ENCODE results near the gene EGFL7.

The EGFL7 gene

DNA sequence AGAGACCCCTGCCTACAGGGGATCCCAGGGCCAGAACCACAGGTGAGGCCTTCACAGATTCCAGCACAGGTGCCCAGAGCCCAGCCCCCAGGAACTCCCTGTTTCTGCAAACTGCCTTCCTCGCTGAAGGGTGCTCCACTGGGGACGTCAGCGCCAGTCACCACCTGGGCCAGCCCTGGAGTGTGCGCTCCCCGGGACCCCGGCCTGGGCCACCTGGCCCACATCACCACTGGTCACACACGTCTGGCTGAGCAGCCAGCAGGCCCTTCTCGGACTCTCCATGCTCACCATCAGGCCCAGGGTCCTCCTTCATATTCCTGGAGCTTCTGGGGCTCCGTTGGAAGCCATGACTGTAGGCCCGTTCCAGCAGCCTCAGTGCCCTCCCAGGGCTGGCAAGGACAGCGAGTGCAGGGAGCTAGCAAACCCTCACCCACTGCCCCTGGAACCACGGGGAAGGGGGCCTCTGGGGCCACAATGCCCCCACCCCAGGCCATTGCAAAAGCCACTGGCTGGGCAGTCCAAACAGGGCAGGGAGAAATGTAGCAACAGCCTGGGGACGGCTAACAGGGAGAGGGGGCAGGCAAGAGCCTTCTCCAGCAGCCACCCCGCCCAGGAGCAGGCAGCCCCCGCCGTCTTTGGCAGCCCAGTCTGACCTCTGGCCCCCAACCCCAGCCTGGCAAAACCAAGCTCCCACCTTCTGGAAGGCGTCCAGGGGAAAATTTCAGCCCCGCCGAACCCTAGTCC lies 23.2 kb downstream of the EGFL7 start:
- no peak for DNase-seq (ENCODE audit: low read depth in 2 of 2)

DNA sequence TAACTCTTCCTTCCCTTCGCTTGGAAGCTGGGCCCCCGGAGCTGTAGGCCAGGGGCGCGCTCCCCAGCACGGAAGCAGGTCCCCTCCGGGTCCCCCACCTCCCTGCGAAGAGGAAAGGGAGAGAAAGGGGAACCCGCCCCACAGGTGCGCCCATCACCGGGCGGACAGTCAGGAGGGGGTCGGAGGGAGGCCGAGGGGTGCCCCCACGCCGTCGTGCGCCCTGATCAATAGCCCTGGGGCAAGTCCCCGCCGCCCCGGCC lies 23.7 kb downstream of the EGFL7 start:
- DNase-seq (ENCODE audit: low read depth in 2 of 2) = no peak

DNA sequence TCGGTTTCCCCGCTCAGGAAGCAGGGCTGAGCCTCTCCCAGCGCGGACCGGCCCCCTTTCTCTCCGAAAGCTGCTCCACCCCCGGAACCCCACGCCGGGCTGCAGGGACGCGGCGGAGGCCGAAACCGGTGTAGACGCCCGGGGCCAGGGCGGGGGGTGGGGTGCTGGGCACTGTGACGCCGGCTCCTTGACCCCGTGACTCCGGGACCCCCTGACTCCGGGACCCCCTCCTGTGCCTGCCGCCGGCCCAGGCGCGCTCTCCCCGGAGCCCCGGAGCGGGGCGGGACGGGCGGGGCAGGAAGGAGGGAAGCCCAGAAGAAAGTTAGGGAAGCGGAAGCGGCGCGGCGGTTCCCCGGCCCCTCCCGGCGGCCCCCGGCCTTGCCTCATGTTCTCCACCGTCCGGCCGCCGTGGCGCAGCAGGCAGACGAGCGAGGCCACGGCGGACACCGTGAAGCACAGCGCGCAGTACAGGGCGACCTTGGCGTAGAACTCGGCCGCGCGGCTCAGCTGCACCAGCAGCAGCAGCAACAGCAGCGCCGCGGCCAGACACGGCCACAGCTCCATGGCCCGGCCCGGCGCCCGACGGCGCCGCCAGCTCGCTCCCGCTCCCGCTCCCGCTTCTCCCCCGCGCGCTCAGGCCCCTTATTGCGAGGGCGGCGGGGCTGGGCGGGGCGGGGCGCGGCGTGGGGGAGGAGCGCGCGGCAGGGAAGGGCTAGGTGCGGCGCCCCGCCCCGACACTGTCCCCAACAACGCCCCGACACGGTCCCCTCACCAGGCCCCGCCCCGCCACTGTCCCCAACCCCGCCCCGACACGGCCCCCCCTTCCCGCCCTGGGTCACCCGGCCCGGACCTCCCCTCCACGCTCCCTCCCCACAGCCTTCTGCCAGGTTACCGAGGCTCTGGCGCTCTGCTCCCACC lies 24.3 kb downstream of the EGFL7 start, which contains the start of gene AGPAT2:
AGPAT2 (minus strand) TSS at position 664 of the 918 bp plus-strand sequence; CDS start at position 564, 100 bp downstream.
- DNase-seq (ENCODE audit: low read depth in 2 of 2) = peak; percentile 36 to 57

DNA sequence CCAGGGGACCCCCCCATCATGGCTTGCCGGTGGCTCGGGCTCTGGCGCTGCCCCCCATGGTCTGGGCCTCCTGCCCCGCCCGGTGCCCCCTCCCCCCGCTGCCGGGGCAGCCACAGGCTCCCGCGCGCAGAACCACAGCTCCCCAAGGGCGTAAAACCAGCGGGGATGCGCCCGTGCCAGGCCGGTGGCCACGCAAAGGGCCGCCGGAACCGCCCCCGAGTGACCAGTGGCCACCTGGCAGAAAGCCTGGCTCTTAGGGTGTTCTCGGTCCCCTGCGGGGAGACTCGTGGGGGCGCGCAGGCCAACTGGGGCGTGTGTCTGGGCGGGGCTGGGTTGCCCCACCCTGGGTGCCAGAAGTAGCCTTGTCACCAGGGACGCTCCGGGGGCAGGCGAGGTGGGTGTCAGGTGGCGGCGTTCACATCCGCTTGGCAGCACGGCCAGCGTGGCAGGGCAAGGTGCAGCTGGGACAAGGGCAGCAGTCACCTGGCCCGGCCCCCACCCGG lies 25.1 kb downstream of the EGFL7 start:
- DNase-seq (ENCODE audit: low read depth in 2 of 2) = no peak

DNA sequence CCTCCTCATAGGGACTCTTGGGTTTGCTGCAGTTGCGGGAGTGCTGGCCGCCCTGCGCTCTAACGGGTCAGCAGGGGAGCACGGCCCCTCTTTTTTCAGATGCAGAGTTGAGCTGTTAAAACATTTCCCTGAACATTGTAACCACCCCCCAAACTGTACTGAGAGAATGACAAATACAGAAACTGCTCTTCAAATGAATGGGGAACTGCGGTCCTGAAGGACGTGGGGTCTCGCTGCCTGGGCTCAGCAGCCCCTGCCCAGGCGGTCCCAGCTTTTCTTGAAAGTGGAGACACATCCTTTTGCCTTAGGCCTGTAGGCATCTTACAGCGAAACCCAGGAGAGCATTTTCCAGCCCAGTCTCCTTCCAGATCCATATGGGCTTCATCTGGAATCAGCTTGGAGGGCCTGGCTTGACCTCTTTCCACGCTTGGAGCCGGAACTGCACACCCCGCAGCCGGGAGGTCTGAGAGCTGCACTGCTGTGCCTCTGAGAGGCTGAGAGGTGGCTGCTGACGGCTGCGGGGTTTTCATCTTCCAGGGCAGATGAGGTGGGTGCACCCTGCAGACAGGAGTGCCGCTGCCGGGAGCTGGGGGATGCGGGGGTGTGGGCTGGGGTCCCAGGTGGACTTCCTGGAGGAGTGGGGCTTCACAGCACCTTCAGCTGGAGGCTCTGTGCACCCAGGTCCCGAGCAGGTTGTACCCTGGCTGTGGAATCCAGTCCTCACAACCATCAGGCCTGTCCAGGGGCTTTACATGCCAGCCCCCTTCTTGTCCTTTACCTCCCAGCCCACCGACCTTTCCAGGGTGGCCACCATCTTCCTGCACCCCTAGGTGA lies 25.8 kb downstream of the EGFL7 start:
- no peak for DNase-seq (ENCODE audit: low read depth in 2 of 2)

DNA sequence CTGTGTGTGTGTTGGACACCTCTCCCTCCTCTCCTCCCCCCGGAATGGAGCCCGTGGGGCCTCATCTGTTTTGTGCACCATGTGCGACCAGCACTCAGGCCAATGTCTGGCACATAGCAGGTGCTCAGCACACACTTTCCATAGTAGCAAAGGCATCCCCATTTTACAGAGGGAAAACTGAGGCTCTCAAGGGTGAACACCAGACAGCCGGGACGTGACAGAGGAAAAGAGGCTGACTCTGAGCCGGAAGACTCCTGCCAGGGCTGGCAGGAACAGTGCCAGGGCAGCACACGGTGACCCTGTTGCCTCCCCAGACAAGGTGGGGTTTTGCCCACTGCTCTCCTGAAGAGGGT lies 26.4 kb downstream of the EGFL7 start:
- no peak for DNase-seq (ENCODE audit: low read depth in 2 of 2)

DNA sequence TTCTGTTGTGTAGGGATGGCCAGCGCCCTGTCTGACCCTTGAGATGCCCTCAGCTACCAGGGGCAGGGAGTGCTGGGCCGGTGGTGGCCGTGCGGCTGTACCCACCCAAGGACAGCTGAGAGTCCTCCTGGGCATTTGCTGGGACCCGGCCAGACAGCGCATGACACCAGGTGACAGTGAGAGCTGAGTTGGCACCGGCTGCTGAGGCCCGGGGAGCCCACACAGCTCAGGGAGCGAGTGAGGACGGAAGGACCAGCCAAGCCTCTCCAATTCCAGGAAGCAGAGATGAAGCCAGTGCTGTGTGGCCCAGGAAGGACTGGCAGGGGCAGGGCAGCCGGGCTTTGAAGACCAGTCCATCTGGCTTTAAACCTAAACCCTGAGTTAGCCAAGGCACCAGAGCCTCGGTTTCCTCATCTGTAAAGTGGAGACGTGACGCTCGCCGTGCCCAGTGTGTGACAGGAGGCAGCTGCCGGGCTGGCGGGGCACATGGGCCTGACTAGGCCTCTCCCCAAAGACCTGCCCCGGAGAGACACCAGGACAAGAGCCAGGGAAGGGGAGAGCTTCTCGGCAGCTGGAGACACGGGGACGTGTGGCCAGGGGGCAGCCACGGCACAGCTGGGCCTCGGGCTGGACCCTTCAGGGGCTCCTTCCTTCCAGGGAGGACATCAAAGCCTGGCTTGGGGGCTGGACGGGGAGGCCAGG lies 27.5 kb downstream of the EGFL7 start:
- no peak for DNase-seq (ENCODE audit: low read depth in 2 of 2)

DNA sequence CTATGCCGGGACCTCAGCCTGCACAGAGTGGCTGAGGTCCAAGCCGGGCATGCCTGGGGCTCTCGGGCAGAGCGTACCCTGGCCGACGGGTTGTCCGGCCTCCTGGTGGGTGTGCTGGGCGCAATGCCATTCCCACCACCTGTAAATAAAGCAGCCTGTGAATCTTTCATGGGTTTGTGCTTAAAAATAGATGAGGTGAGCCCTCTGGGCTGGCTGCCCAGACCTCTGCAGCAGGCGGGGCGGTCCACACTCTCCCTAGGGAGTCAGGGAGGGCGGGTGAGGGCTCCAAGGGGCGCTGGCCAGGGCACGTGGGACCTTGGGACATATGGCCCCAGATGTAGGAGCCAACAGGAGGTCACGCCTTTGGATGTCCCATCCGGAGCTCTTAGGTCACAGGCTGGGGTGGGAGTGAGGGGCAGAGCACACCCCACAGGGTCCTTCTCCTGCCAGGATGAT lies 28.1 kb downstream of the EGFL7 start:
- no peak for DNase-seq (ENCODE audit: low read depth in 2 of 2)

DNA sequence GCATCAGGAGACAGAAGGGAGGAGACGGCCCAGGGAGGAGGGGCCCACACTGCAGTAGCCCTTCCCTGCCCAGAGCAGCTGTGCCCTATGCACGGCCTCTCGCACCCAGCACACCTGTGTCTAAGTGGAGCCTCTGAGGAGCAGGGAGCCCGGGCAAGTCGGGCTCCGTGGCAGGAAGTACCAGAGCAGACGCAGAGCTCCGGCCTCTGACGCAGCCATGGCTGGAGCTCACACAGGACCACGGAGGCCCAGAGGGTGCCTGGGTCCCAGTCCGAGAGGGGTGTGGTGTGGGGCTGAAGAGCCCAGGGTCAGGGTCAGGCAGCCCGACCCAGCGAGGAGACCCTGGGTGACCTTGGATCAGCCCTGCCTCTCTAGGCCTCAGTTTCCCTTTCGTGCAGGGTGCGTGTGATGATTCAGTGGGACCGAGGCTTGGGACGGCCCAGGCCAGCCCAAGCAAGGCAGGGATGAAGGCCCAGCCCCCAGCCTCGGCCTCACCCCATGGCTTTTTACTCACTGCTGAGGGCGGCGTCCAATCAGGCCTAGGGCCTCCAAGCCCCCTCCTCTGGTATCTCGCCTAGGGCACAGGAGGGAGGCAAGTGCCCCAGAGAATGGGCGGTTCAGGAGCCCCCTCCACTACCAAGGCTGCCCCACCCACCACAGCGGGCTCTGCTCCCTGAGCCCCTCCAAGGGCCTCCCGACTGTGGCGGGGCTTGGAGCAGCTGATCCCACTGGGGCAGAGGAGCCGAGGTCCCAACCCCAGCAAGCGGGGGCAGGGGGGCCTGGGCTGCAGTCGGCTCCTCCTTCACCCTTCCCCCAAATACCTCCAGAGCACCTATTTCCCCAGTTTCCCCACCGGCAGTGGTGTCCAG lies 28.8 kb downstream of the EGFL7 start:
- no peak for DNase-seq (ENCODE audit: low read depth in 2 of 2)

DNA sequence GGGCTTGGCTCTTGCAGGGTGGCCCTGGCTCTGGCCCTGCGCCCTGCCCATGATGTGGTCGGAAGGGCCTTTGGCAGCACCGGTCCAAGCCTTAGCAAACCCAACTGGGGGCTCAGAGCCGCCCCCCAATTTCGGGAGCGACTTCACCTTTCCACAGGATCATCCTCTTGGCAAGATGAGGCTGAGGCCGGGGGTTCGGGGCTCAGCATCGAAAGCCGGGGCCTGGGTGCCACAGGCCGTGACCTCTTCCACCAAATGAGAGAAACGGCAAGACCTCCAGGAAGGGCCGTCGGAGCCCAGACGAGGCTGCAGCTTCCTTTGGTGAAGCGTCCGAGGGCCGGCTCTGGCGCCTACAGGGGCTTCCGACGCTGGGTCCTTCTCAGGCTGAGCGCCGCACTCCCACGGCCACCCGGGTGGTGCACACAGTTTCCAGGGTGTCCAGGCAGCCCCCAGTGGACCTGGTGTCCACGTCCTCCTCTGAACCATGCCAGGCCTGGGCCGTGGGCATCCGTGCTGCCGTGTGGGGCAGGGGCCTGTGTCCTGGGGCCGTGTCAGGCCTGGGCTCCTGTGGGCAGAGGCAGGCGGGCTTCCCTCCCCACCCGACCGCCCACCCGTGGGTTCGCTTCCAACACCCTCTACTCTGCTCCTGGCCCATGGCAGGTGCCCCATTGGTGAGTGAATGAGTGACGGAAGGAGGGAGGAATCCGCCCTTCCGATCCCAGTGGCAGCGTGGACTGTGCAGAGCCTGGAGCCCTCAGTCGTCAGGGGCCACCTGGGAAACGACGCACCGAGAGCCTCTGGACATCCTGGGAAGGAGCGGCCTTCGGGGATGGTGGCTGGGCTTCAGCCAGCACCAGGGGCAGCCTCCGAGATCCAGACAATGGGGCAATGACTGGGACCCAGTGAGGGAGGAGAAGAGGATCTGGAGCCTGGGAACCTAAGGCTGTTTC lies 29.7 kb downstream of the EGFL7 start:
- no peak for DNase-seq (ENCODE audit: low read depth in 2 of 2)

DNA sequence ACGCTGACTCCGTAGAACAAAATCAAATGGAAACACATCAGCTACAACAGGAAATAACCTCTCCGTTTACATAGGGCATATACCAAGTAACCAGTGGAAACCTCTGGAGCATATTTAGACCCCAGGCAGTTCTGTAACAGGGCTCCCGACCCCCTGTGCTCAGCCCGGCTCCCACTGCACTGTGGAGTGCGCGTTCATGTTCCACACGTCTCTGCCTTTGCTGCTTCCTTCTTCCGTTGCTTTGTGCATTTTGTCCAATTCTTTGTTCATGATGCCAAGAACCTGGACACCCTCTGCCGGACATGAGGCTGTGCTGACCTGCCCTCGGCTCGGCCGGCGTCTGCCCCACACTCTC lies 30.4 kb downstream of the EGFL7 start:
- no peak for DNase-seq (ENCODE audit: low read depth in 2 of 2)

DNA sequence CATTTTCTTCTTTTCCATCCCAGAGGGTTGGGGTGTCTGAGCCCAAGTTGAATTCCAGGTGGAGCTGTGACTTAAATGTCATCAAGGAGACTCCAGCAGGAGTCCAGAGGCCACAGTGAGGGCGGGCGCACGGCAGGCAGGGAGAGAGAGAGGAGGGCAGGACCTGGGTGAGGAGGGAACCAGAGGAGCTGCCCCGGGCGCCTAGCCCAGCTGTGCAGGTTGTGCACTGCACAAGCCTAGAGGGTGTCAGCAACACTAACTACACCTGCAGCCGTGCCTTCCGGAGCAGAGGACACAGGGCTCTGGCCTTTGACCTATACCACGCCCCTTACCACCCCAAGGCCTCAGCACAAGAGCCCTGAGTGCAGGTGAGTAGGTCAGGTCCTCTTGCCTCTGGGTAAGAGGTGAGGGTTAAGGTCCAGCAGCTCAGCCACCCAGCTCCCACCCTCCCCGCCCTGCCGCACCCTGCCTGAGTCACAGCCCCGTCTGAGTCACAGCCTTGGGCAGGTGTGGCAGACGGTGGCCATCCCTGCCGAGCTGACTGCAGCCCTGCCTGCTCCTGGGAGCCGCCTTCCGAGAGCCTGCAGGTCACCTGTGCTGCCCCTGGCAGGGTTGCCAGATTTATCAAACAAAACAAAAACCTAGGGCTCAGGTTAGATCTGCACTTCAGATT lies 30.9 kb downstream of the EGFL7 start:
- peak in 1 of 2 donors; percentile 14 for DNase-seq (ENCODE audit: low read depth in 2 of 2)

DNA sequence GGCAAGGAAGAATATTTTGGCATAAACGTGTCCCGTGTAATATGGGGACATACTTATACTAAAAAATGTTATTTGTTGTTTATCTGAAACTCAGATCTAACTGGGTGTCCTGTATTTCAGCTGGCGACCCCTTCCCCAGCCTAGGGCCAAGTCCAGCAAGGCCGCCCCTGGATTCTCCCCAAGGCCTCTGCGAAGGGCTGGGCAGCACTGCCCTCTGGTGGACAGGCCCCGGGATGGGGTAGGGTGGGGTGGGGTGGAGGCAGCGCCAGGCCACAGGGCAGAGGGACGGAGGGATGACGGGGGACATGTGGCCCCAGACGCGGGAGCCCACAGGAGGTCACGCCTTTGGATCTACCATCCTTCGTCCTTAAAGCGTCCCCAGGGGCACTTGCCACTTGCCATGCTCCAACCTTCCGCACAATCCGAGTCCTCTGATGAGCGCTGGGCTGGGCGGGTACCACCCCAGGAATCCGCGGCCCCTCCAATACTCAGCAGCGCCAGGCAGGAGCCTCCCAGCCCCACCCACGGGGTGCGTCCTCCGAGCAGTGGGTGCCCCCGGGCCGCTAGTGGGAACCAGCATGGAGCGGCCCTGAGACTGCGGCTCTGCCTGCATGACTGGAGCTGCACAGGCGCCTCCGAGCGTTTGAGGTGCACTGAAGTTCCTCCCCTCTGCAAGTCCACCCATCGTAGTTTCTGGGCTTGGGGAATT lies 31.6 kb downstream of the EGFL7 start:
- peak in 1 of 2 donors; percentile 33 for DNase-seq (ENCODE audit: low read depth in 2 of 2)

DNA sequence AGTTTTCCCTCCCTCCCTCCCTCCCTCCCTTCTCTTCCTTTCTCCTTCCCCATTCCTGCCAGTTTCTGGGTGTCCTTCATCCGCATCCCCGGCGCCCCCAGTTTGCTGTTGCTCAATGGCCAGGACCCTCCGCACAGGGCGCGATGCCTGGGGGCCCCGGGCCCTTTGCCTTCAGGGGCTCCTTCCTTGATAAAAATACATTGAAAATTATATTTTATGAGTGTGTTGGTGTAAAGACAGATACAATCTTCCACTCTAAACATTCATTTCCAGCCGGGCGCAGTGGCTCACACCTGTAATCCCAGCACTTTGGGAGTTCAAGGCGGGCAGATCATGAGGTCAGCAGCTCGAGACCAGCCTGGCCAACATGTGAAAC lies 32.1 kb downstream of the EGFL7 start:
- DNase-seq (ENCODE audit: low read depth in 2 of 2) = no peak

DNA sequence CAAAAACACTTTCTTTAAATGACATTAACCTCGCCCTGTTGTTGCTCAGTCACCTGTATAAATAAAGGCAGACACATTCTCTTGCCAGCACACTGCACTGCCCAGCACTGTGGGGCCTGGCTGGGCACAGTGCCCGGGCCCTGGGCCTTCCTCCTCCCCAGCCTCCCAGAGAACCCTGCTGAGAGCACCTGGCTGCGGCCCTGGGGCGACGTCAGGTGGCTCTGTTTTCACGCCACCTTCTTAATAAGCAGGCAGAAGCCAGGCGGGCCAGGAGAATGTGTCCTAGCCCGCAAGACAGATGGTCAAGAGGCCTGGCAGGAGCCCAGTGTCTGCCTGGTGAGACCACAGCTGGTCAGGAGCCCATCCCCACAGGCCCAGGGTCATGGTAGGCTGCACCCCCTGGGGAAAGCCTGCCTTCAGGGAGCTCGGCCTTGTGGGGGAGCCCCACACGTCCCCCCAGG lies 32.7 kb downstream of the EGFL7 start:
- no peak for DNase-seq (ENCODE audit: low read depth in 2 of 2)

DNA sequence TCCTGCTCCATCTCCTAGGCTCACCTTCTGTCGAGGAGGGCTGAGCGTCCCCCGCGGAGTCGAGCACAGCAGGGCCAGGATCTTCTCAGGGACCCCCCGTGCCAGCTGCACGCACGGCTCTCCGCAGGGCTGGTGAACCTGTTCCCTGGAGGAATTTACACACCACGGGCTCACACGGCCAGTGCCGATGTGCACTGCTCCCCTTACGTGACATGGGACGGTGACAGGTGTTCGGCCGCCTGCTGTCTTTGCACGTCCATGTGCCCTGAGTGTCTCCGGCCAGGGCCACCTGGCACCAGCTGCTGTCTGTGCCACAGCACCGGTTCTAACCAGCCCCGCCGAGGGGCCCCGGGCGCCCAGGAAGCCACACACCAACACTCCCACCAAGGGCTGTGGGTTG lies 33.2 kb downstream of the EGFL7 start:
- no peak for DNase-seq (ENCODE audit: low read depth in 2 of 2)

DNA sequence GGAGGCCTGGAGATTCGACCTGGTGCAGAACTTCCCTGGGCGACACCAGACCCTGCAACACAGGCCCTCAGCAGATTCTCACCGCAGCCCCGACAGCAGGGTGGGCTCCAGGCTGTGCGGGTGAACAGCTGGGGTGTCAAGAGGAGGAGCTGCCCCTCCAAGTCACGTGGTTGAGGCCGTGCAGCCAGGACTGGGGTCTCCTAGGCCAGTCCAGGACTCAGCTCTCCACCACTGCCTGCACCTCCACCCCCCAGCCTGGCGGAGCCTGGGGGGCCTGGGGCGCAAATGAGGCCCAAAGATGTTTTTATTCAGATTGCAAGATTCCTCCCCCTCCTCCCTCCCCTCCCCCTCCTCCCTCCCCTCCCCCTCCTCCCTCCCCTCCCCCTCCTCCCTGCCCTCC lies 33.8 kb downstream of the EGFL7 start:
- DNase-seq (ENCODE audit: low read depth in 2 of 2) = no peak

DNA sequence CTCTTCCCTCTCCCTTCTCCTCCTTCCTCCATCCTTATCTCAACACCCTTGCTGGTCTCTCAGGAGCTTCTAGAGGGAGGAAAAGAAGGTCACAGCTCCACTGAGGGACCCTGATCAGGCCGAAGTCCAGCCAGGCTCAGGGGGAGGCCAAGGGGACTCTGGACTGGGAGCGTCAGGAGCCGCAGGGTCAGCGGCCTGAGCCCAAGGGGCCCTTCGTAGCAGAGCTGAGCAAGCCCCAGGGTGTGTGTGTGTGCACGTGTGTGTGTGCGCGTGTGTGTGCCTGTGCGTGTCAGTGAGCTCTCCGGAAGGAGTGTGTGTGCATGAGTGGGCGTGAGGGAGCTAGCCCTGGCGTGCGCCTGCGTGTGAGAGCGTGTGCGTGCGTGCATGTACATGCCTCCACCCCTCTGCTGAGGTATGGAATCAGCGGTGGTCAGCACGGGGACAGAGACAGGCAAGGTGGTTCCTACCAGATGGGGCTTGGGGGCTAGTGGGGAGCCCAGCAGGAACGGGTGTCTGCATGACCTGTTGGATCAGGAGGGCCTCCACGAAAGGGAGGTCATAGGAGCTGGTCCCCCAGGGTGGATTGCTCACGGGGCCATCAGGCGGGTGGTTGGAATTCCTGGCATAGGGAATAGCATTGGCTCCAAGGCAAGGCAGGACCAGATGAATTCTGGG lies 34.6 kb downstream of the EGFL7 start:
- DNase-seq (ENCODE audit: low read depth in 2 of 2) = no peak

All from stimulated activated CD4-positive, alpha-beta T cell treated with anti-CD3 and anti-CD28 coated beads, Interleukin-15, amount 100 ng/mL, for 48 hours (primary cell).